ENCODE measurements around the gene PTPN4. TPM values are rescaled to one million over a fixed set of nuclear protein-coding genes. Genes with fewer than 3 reads are reported as not detected.

Gene PTPN4
- total and polyA plus RNA-seq, 10 of the 15 experiments (the other 5 are each of a cell fraction or from before 2014, with no cell fraction given) = 5.0 to 29.7 (median 23.7) TPM

DNA sequence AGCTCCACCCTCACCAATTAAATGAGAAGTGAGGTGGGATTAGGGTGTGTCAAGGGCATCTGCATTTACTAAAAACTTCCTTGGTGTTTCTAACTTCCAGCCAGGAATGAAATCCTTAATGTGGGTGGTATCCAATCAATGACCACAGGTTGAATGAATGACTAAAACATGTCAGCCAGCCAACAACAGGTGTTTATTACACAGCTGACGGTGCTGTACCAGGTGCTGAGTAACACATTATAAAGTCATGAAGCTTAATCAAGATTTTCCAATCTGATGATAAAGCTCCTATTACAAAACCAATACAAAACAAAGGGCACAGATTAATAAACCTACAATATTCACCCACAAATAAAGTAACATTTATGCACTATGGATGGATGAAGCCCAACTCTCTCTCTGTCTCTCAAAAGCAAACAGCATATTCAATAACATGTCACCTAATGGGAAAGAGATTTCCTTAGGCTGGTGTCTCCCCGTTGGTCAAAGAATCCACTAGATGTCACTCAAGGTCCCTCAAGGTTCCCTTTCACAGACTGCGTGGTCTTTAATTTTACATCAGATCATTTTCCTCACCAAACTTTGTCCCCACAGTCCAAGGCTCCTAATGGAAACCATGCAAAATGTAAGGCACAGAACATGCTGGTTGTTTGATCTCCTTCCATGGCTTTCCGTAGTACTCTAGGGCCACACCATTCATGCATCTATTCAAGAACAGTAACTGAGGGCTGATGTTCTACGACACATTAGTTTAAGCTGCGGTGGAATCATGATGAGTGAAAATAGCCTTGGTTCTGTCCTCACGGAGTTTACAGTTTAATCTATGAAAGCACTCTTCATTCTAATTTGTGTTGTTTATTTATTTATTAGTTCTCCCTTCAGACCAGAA lies 6.4 kb upstream of the PTPN4 start (continued):
- TF ChIP-seq, protein P1, sequence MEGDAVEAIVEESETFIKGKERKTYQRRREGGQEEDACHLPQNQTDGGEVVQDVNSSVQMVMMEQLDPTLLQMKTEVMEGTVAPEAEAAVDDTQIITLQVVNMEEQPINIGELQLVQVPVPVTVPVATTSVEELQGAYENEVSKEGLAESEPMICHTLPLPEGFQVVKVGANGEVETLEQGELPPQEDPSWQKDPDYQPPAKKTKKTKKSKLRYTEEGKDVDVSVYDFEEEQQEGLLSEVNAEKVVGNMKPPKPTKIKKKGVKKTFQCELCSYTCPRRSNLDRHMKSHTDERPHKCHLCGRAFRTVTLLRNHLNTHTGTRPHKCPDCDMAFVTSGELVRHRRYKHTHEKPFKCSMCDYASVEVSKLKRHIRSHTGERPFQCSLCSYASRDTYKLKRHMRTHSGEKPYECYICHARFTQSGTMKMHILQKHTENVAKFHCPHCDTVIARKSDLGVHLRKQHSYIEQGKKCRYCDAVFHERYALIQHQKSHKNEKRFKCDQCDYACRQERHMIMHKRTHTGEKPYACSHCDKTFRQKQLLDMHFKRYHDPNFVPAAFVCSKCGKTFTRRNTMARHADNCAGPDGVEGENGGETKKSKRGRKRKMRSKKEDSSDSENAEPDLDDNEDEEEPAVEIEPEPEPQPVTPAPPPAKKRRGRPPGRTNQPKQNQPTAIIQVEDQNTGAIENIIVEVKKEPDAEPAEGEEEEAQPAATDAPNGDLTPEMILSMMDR (IDR thresholded peaks at IDR 0.05 in 2 of 3, conservative IDR thresholded peaks at IDR 0.05 in 1 of 3; ENCODE audit: control insufficient read depth in 2 of 3, extremely low read depth in 1 of 3, insufficient read depth in 1 of 3, low read depth in 3 of 3, low read length in 3 of 3) = peak; percentile 68 to 81 (median 73)
- TF ChIP-seq STAT3 (IDR thresholded peaks at IDR 0.05; ENCODE audit: low read depth, low read length) (no peak), CHD4 (IDR thresholded peaks at IDR 0.05) (no peak), SREBF1 (IDR thresholded peaks at IDR 0.05; ENCODE audit: low read length) (no peak), POU2F2 (IDR thresholded peaks at IDR 0.05; ENCODE audit: borderline replicate concordance, low read depth, low read length) (no peak), IKZF1 (conservative IDR thresholded peaks at IDR 0.05) (no peak), PAX8 (IDR thresholded peaks at IDR 0.05) (no peak), NR2C2 (IDR thresholded peaks at IDR 0.05; ENCODE audit: borderline replicate concordance, control insufficient read depth, insufficient read length, low read depth) (no peak), GATAD2B (conservative IDR thresholded peaks at IDR 0.05; ENCODE audit: low read depth) (no peak), EGR1 (IDR thresholded peaks at IDR 0.05; ENCODE audit: borderline replicate concordance in 1 of 2, low read depth in 2 of 2, low read length in 2 of 2) (no peak), SMAD5 (IDR thresholded peaks at IDR 0.05; ENCODE audit: low read depth) (no peak), CBFB (IDR thresholded peaks at IDR 0.05; ENCODE audit: low read depth) (no peak), EZH2 (IDR thresholded peaks at IDR 0.05; ENCODE audit: borderline replicate concordance, control insufficient read depth, low read depth, low read length) (no peak)
- TF ChIP-seq, protein P2, sequence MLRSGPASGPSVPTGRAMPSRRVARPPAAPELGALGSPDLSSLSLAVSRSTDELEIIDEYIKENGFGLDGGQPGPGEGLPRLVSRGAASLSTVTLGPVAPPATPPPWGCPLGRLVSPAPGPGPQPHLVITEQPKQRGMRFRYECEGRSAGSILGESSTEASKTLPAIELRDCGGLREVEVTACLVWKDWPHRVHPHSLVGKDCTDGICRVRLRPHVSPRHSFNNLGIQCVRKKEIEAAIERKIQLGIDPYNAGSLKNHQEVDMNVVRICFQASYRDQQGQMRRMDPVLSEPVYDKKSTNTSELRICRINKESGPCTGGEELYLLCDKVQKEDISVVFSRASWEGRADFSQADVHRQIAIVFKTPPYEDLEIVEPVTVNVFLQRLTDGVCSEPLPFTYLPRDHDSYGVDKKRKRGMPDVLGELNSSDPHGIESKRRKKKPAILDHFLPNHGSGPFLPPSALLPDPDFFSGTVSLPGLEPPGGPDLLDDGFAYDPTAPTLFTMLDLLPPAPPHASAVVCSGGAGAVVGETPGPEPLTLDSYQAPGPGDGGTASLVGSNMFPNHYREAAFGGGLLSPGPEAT (IDR thresholded peaks at IDR 0.05; ENCODE audit: low read depth) = no peak
- TF ChIP-seq, protein P3, sequence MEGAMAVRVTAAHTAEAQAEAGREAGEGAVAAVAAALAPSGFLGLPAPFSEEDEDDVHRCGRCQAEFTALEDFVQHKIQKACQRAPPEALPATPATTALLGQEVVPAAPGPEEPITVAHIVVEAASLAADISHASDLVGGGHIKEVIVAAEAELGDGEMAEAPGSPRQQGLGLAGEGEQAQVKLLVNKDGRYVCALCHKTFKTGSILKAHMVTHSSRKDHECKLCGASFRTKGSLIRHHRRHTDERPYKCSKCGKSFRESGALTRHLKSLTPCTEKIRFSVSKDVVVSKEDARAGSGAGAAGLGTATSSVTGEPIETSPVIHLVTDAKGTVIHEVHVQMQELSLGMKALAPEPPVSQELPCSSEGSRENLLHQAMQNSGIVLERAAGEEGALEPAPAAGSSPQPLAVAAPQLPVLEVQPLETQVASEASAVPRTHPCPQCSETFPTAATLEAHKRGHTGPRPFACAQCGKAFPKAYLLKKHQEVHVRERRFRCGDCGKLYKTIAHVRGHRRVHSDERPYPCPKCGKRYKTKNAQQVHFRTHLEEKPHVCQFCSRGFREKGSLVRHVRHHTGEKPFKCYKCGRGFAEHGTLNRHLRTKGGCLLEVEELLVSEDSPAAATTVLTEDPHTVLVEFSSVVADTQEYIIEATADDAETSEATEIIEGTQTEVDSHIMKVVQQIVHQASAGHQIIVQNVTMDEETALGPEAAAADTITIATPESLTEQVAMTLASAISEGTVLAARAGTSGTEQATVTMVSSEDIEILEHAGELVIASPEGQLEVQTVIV (IDR thresholded peaks at IDR 0.05; ENCODE audit: borderline replicate concordance, partially characterized antibody) = no peak
- TF ChIP-seq, protein P4, sequence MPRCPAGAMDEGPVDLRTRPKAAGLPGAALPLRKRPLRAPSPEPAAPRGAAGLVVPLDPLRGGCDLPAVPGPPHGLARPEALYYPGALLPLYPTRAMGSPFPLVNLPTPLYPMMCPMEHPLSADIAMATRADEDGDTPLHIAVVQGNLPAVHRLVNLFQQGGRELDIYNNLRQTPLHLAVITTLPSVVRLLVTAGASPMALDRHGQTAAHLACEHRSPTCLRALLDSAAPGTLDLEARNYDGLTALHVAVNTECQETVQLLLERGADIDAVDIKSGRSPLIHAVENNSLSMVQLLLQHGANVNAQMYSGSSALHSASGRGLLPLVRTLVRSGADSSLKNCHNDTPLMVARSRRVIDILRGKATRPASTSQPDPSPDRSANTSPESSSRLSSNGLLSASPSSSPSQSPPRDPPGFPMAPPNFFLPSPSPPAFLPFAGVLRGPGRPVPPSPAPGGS (IDR thresholded peaks at IDR 0.05; ENCODE audit: borderline replicate concordance, insufficient read depth, low read depth, low read length, poor library complexity, severe bottlenecking) = no peak
- TF ChIP-seq, protein P5, sequence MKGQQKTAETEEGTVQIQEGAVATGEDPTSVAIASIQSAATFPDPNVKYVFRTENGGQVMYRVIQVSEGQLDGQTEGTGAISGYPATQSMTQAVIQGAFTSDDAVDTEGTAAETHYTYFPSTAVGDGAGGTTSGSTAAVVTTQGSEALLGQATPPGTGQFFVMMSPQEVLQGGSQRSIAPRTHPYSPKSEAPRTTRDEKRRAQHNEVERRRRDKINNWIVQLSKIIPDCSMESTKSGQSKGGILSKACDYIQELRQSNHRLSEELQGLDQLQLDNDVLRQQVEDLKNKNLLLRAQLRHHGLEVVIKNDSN (IDR thresholded peaks at IDR 0.05; ENCODE audit: borderline replicate concordance, extremely low read length, insufficient read depth, low read depth, low read length) = no peak
- TF ChIP-seq, protein P6, sequence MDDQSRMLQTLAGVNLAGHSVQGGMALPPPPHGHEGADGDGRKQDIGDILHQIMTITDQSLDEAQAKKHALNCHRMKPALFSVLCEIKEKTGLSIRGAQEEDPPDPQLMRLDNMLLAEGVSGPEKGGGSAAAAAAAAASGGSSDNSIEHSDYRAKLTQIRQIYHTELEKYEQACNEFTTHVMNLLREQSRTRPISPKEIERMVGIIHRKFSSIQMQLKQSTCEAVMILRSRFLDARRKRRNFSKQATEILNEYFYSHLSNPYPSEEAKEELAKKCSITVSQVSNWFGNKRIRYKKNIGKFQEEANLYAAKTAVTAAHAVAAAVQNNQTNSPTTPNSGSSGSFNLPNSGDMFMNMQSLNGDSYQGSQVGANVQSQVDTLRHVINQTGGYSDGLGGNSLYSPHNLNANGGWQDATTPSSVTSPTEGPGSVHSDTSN (IDR thresholded peaks at IDR 0.05; ENCODE audit: insufficient replicate concordance, low read depth, low read length) = no peak

All from GM12878 (cell line).